ENCODE results near the gene PRPF8. TPM values are rescaled to one million over a fixed set of nuclear protein-coding genes. Genes with fewer than 3 reads are reported as not detected.

The PRPF8 gene
- total RNA-seq, 1 experiment from 2014 or later, result 398 TPM

DNA sequence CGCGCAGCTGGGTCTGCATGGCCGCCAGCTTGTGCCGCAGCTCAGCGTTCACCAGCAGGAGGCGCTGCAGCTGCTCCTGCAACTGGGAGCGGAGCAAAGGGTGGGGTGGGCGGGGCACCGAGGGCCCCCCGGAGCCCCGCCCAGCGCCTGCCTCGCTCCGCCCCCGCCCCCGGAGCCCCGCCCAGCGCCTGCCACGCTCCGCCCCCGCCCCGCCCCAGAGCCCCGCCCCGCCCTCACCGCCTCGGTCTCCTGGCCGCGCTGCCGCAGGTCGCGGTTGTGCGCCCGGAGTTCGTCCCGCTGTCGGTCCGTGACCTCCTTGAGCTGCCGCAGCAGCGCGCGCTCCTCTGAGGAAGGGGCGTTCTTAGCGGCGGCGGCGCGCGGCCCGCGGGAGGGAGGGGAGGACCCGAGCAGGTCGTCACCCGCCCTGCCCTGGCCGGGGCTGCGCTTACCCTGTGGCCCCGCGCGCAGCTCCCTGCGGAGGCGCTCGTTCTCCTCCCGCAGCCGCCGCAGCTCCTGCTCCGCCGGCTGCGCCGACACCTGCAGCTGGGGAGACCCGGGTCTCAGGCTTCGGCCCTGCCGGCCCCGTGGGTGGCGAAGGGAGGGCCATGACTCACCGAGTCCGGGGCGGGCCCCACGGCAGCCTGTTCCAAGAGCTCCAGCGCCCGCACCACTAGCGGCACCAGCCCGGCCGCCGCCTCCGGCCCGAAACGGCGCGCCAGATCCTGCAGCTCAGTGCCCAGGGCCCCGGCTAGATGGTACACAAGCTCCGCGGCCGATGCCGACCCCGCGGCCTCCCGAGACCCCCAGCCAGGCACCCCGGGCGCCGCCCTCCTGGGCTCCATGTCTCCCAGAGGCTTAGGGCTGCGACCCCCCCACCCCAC, 35.5 kb downstream of the PRPF8 start:
- Mint-ChIP-seq H3K36me3 (ENCODE audit: insufficient read depth, unreplicated experiment) (peaks cover 47% of the 10 kb centered on the region), H3K9me3 (ENCODE audit: unreplicated experiment) (no peaks in the 10 kb centered on the region), H3K4me1 (ENCODE audit: low read depth, unreplicated experiment) (peaks cover 6% of the 10 kb centered on the region), H3K27ac (ENCODE audit: unreplicated experiment) (peak overlapping the region; percentile 35), H3K27me3 (ENCODE audit: insufficient read depth, unreplicated experiment) (no peaks in the 10 kb centered on the region), H3K4me3 (ENCODE audit: unreplicated experiment) (peak overlapping the region; percentile 73)
- DNase-seq, result peak; percentile 84 to 87
- POLR2A ChIA-PET, result interaction anchor here (0.6 to 2.0 kb wide), 13 partner anchors 11 to 133 kb away, joined by 3 to 12 read pairs (median 4); partner anchors contain the start of genes INPP5K and PITPNA
- TF ChIP-seq, protein P1, sequence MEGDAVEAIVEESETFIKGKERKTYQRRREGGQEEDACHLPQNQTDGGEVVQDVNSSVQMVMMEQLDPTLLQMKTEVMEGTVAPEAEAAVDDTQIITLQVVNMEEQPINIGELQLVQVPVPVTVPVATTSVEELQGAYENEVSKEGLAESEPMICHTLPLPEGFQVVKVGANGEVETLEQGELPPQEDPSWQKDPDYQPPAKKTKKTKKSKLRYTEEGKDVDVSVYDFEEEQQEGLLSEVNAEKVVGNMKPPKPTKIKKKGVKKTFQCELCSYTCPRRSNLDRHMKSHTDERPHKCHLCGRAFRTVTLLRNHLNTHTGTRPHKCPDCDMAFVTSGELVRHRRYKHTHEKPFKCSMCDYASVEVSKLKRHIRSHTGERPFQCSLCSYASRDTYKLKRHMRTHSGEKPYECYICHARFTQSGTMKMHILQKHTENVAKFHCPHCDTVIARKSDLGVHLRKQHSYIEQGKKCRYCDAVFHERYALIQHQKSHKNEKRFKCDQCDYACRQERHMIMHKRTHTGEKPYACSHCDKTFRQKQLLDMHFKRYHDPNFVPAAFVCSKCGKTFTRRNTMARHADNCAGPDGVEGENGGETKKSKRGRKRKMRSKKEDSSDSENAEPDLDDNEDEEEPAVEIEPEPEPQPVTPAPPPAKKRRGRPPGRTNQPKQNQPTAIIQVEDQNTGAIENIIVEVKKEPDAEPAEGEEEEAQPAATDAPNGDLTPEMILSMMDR (IDR thresholded peaks at IDR 0.05; ENCODE audit: insufficient read depth in 1 of 2, low read depth in 1 of 2, low read length in 1 of 2, severe bottlenecking in 1 of 2, unreplicated experiment in 1 of 2), result peak; percentile 54 to 69
- Histone ChIP-seq H3K4me1 (peaks cover 10% of the 10 kb centered on the region; the same call in 1 of the 2 replicates), H3K4me3 (ENCODE audit: low read depth, low read length) (peak overlapping the region; percentile 82), H3K36me3 (ENCODE audit: control insufficient read depth, insufficient read depth, low read length) (peaks cover 16% of the 10 kb centered on the region), H3K27me3 (replicated peaks; ENCODE audit: control insufficient read depth, insufficient read depth, low read length) (no peaks in the 10 kb centered on the region), H3K9me3 (no peaks in the 10 kb centered on the region)
- intact Hi-C loops (cut with micrococcal nuclease; ENCODE audit: unreplicated experiment), result no loop called here
- BruUV-seq (replicated peaks), result no TSS peak
- CTCF ChIA-PET, result interaction anchor here (0.6 to 2.0 kb wide), 18 partner anchors 14 to 314 kb away, joined by 3 to 14 read pairs (median 5); partner anchors contain the start of genes INPP5K, PRPF8 and SLC43A2

DNA sequence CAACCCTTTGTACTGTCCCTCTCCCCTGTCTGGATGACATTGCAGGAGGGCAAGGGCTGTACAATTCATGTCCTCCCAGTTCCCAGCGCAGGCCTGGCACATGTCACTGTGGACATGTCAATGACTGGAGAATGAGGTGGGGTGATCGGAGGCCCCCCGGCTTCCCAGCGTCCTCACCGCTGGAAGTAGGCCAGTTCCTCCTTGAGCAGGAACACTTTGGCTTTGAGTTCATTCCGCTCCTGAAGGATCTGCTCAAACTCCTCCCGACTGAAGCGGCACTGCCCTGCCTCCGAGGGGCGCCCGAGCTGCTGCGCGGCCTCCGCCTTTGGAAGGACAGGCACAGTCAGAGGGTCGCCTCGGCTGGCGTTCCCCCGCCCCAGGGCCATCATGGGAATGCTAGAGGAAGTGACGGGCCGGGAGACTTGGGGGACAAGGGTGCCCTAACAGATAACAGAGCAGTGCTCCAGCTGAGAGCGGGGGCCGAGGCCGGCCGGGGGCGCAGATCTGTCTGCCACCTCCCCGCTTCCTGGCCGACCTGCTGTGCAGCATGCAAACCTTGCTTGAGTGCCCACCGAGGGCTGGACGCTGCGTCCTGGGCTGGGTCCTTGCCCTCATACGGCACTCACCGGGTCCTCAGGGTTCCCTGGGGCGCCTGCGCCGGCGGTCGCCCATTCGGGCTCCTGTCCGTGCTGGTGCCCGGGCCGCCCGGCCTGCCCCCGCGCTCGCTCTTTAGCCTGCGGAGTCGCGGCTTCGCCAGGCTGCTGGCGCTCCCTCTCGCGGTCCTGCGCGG, 36.3 kb downstream of the PRPF8 start:
- Mint-ChIP-seq H3K36me3 (ENCODE audit: insufficient read depth, unreplicated experiment) (peaks cover 44% of the 10 kb centered on the region), H3K27me3 (ENCODE audit: insufficient read depth, unreplicated experiment) (no peaks in the 10 kb centered on the region), H3K27ac (ENCODE audit: unreplicated experiment) (no peak overlapping the region), H3K4me1 (ENCODE audit: low read depth, unreplicated experiment) (peaks cover 6% of the 10 kb centered on the region), H3K4me3 (ENCODE audit: unreplicated experiment) (peak overlapping the region; percentile 73), H3K9me3 (ENCODE audit: unreplicated experiment) (no peaks in the 10 kb centered on the region)
- no peaks in the 10 kb centered on the region for H3K9me3 ChIP-seq
- peaks cover 15% of the 10 kb centered on the region for H3K36me3 ChIP-seq (ENCODE audit: control insufficient read depth, insufficient read depth, low read length)
- DNase-seq, result no peak
- TF ChIP-seq, protein P1 (IDR thresholded peaks at IDR 0.05; ENCODE audit: insufficient read depth in 1 of 2, low read depth in 1 of 2, low read length in 1 of 2, severe bottlenecking in 1 of 2, unreplicated experiment in 1 of 2), result no peak
- no TSS peak for BruUV-seq (replicated peaks)
- H3K4me3 ChIP-seq (ENCODE audit: low read depth, low read length), result no peak overlapping the region
- peaks cover 18% of the 10 kb centered on the region; the same call in 1 of the 2 replicates for H3K4me1 ChIP-seq
- ChIA-PET POLR2A (interaction anchor here (1.2 to 2.0 kb wide), 6 partner anchors 20 to 132 kb away, joined by 3 to 12 read pairs (median 6); partner anchors contain the start of genes INPP5K and PITPNA), CTCF (interaction anchor here (0.6 to 2.0 kb wide), 9 partner anchors 15 to 212 kb away, joined by 3 to 14 read pairs (median 5); partner anchors contain the start of genes INPP5K, PRPF8 and SLC43A2)
- intact Hi-C loops (cut with micrococcal nuclease; ENCODE audit: unreplicated experiment), result no loop called here
- H3K27me3 ChIP-seq (replicated peaks; ENCODE audit: control insufficient read depth, insufficient read depth, low read length), result no peaks in the 10 kb centered on the region

DNA sequence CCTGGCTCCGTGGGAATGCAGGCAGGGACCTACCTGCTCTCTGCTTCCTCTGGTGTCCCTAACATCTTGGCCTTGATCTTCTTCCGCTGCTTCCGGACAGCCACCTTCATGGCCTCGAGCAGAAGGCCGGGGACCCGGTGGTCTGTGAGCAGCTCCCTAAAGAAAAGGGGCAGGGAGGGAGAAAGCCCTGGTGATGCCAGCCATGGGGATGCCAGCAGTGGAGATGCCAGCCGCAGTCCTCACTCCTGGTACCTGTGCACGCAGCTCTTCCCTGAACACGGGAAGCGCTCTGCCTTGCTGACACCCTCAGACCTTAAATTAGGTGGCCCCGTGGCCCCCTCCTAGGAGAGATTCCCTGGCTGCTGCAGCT, 36.9 kb downstream of the PRPF8 start:
- TF ChIP-seq, protein P1 (IDR thresholded peaks at IDR 0.05; ENCODE audit: insufficient read depth in 1 of 2, low read depth in 1 of 2, low read length in 1 of 2, severe bottlenecking in 1 of 2, unreplicated experiment in 1 of 2), result no peak
- no peak for DNase-seq
- peaks cover 38% of the 10 kb centered on the region for H3K36me3 Mint-ChIP-seq (ENCODE audit: insufficient read depth, unreplicated experiment)
- Histone ChIP-seq H3K27me3 (replicated peaks; ENCODE audit: control insufficient read depth, insufficient read depth, low read length) (no peaks in the 10 kb centered on the region), H3K4me3 (ENCODE audit: low read depth, low read length) (no peak overlapping the region), H3K4me1 (peaks cover 18% of the 10 kb centered on the region; the same call in 1 of the 2 replicates), H3K9me3 (no peaks in the 10 kb centered on the region), H3K36me3 (ENCODE audit: control insufficient read depth, insufficient read depth, low read length) (peaks cover 14% of the 10 kb centered on the region)
- H3K4me1 Mint-ChIP-seq (ENCODE audit: low read depth, unreplicated experiment), result peaks cover 6% of the 10 kb centered on the region
- H3K9me3 Mint-ChIP-seq (ENCODE audit: unreplicated experiment), result no peaks in the 10 kb centered on the region
- H3K27ac Mint-ChIP-seq (ENCODE audit: unreplicated experiment), result no peak overlapping the region
- no peaks in the 10 kb centered on the region for H3K27me3 Mint-ChIP-seq (ENCODE audit: insufficient read depth, unreplicated experiment)
- ChIA-PET CTCF (interaction anchor here (1.1 to 2.0 kb wide), 3 partner anchors 36 to 131 kb away, joined by 3 to 6 read pairs (median 5); partner anchors contain the start of genes INPP5K and PRPF8), POLR2A (no interaction called here)
- intact Hi-C loops (cut with micrococcal nuclease; ENCODE audit: unreplicated experiment), result no loop called here
- H3K4me3 Mint-ChIP-seq (ENCODE audit: unreplicated experiment), result peak overlapping the region; percentile 16
- no TSS peak for BruUV-seq (replicated peaks)
